HepG2 (cell line): ENCODE results near the gene FKBP14. TPM values are rescaled to one million over a fixed set of nuclear protein-coding genes. Genes with fewer than 3 reads are reported as not detected.

Source experiments
- ATAC-seq: fragments of 200-7000 bp; cut with Tn5 transposase; 3 replicates; pipeline ENCODE4 v1.9.1; 2020; ENCODE audit warnings: mild to moderate bottlenecking, moderate library complexity
- BruUV-seq: library from RNA; stranded (reverse); fragments of 400-500 nt; replicated peaks from 2 replicates; lab custom pipeline; 2021; lab: Mats Ljungman, UMichigan
- CTCF ChIA-PET: fragments of 300-600 bp; formaldehyde crosslinking; extraction: SDS; loops from one replicate; lab custom pipeline; 2021; ENCODE audit warnings: low total read pairs, inconsistent platforms, low intra/inter-chr PET ratio; lab: Yijun Ruan, JAX
- POLR2A ChIA-PET: fragments of 350-600 bp; sonication (Branson Sonifier 250); formaldehyde crosslinking; loops from one replicate; lab custom pipeline; 2020; ENCODE audit warnings: antibody characterized with exemption, inconsistent platforms; lab: Yijun Ruan, JAX
- DNase-seq: peaks from one replicate; pipeline ENCODE4 v3.0.0-alpha.2; 2015; ENCODE audit warnings: low spot score
- FAIRE-seq: peaks from 3 replicates; lab custom pipeline; 2011; peaks lifted over from hg19 to GRCh38; lab: Jason Lieb, UNC
- H2AFZ ChIP-seq: one replicate; pipeline ENCODE4 v1.6.1; 2011; ENCODE audit warnings: low read length, inconsistent platforms
- H3K27ac ChIP-seq: fragments of 300-600 bp; 3 replicates; pipeline ENCODE4 v1.8.0; 2011; ENCODE audit warnings: mixed run types, mild to moderate bottlenecking, mixed read lengths, low read length, inconsistent platforms; ENCODE audit not compliant: insufficient read depth; ENCODE audit errors: extremely low read length
- H3K27me3 ChIP-seq, 2 experiments: fragments of 200-600 bp in 1 of 2; 2 replicates in 1 of 2; 3 replicates in 1 of 2; pipeline versions ENCODE4 v1.6.0 to v1.8.0; 2011; ENCODE audit warnings: low read length in 2 of 2, mild to moderate bottlenecking in 2 of 2, moderate library complexity in 2 of 2, inconsistent platforms in 1 of 2; ENCODE audit not compliant: insufficient read depth in 2 of 2, control insufficient read depth in 1 of 2
- H3K36me3 ChIP-seq, 2 experiments: fragments of 200-600 bp in 1 of 2; replicated peaks in 1 of 2; 2 replicates in 1 of 2; 3 replicates in 1 of 2; pipeline versions ENCODE4 v1.5.1 to v1.8.0; 2011; ENCODE audit warnings: low read length in 2 of 2, inconsistent platforms in 1 of 2; ENCODE audit not compliant: insufficient read depth in 2 of 2, control insufficient read depth in 1 of 2
- H3K4me1 ChIP-seq: 2 replicates; pipeline ENCODE4 v1.5.1; 2012; ENCODE audit warnings: low read length, inconsistent platforms; ENCODE audit not compliant: insufficient read depth
- H3K4me2 ChIP-seq: 2 replicates; pipeline ENCODE4 v1.6.0; 2011; ENCODE audit warnings: low read depth, low read length, inconsistent platforms
- H3K4me3 ChIP-seq, 3 experiments: fragments of 200-600 bp in 1 of 3; sonication (generic), shearing (Covaris generic) in 1 of 3; replicated peaks in 1 of 3; 2 replicates each; pipeline ENCODE4 v1.5.1; 2011 to 2016; ENCODE audit warnings: low read length in 3 of 3, inconsistent platforms in 2 of 3, low read depth in 2 of 3, mild to moderate bottlenecking in 2 of 3, control low read depth in 1 of 3, mixed read lengths in 1 of 3; ENCODE audit not compliant: insufficient read depth in 1 of 3
- H3K79me2 ChIP-seq: one replicate; pipeline ENCODE4 v1.6.1; 2011; ENCODE audit warnings: low read length, inconsistent platforms; ENCODE audit not compliant: insufficient read depth
- H3K9ac ChIP-seq: 2 replicates; pipeline ENCODE4 v1.6.0; 2011; ENCODE audit warnings: mild to moderate bottlenecking, low read depth, low read length, inconsistent platforms; ENCODE audit not compliant: insufficient read depth
- H3K9me3 ChIP-seq: 2 replicates; pipeline ENCODE4 v1.5.1; 2012; ENCODE audit warnings: mild to moderate bottlenecking, low read length
- H4K20me1 ChIP-seq: 2 replicates; pipeline ENCODE4 v1.6.0; 2011; ENCODE audit warnings: inconsistent platforms, mild to moderate bottlenecking, low read length, moderate library complexity; ENCODE audit not compliant: insufficient read depth
- ARID4A ChIP-seq: sonication (generic); formaldehyde crosslinking; IDR thresholded peaks from 2 replicates; pipeline ENCODE4 v1.5.0; 2020; ENCODE audit warnings: mild to moderate bottlenecking, missing genetic modification reagents, borderline replicate concordance
- HNRNPK ChIP-seq: fragments of 200-400 bp; formaldehyde crosslinking; IDR thresholded peaks from 2 replicates; pipeline ENCODE4 v1.6.1; 2018; ENCODE audit warnings: low read length, low read depth, moderate library complexity, mild to moderate bottlenecking; ENCODE audit not compliant: poor library complexity, severe bottlenecking
- JDP2 ChIP-seq: sonication (generic); formaldehyde crosslinking; IDR thresholded peaks from 2 replicates; pipeline ENCODE4 v1.8.1; 2022; ENCODE audit warnings: missing genetic modification reagents, borderline replicate concordance
- KDM4B ChIP-seq: sonication (generic); formaldehyde crosslinking; IDR thresholded peaks from 2 replicates; pipeline ENCODE4 v1.4.0; 2020; ENCODE audit warnings: missing genetic modification reagents
- KMT2A ChIP-seq: sonication (generic); formaldehyde crosslinking; IDR thresholded peaks from 2 replicates; pipeline ENCODE4 v1.4.0; 2020; ENCODE audit warnings: missing genetic modification reagents
- PBX3 ChIP-seq: sonication (generic); formaldehyde crosslinking; IDR thresholded peaks from 2 replicates; pipeline ENCODE4 v1.8.1; 2023; ENCODE audit warnings: missing genetic modification reagents, inconsistent platforms, borderline replicate concordance
- SNAPC4 ChIP-seq: sonication (generic); formaldehyde crosslinking; IDR thresholded peaks from 2 replicates; pipeline ENCODE4 v1.4.0; 2020; ENCODE audit warnings: mild to moderate bottlenecking, missing genetic modification reagents
- TEF ChIP-seq: sonication (generic); formaldehyde crosslinking; IDR thresholded peaks from 2 replicates; pipeline ENCODE4 v1.5.0; 2020; ENCODE audit warnings: missing genetic modification reagents
- ZNF101 ChIP-seq: sonication (generic); formaldehyde crosslinking; IDR thresholded peaks from 2 replicates; pipeline ENCODE4 v1.4.0; 2020; ENCODE audit warnings: mild to moderate bottlenecking, low read depth, missing genetic modification reagents, borderline replicate concordance
- ZNF333 ChIP-seq: sonication (generic); formaldehyde crosslinking; IDR thresholded peaks from 2 replicates; pipeline ENCODE4 v1.4.0; 2020; ENCODE audit warnings: mild to moderate bottlenecking, missing genetic modification reagents, borderline replicate concordance
- ZNF343 ChIP-seq: sonication (generic); formaldehyde crosslinking; IDR thresholded peaks from 2 replicates; pipeline ENCODE4 v1.4.0; 2020; ENCODE audit warnings: mild to moderate bottlenecking, missing genetic modification reagents
- ZNF430 ChIP-seq: sonication (generic); formaldehyde crosslinking; IDR thresholded peaks from 2 replicates; pipeline ENCODE4 v1.9.0; 2021; ENCODE audit warnings: mild to moderate bottlenecking, missing genetic modification reagents
- WGBS: methylation state at CpG from one replicate; pipeline ENCODE4 v1.1.6; 2017; ENCODE audit warnings: low lambda C conversion rate; 5-methylcytosine and 5-hydroxymethylcytosine counted together
- in situ Hi-C: cut with HindIII; loops from 2 replicates; pipeline ENCODE4 v1.10.0; 2017; ENCODE audit warnings: low pct_unique_long_range_greater_than_20kb; ENCODE audit not compliant: extremely low pct_ligation_motif_present
- intact Hi-C: fragments of 100-400 bp; cut with micrococcal nuclease; formaldehyde crosslinking; loops from one replicate; pipeline ENCODE4 v1.10.0; 2022; ENCODE audit not compliant: unreplicated experiment
- polyA plus RNA-seq, 8 experiments: library from polyadenylated mRNA; depleted of rRNA in 3 of 8; stranded (reverse) in 7 of 8; unstranded in 1 of 8; fragments of >200 nt; fragmentation: Illumina TruSeq in 4 of 8; extraction: Trizol in 4 of 8; gene quantifications; 2 replicates each; pipeline versions ENCODE4 v1.2.1 to v1.2.3, GENCODE V29; 2011 to 2016; ENCODE audit warnings: low read depth in 4 of 8, missing spikeins in 1 of 8, mixed read lengths in 1 of 8; ENCODE audit not compliant: insufficient read depth in 1 of 8
- total RNA-seq, 5 experiments: library from RNA; depleted of rRNA; stranded (reverse); fragments of >200 nt; fragmentation: Illumina TruSeq; extraction: Trizol; gene quantifications; 2 replicates each; pipeline ENCODE4 v1.2.3, GENCODE V29; 2016; ENCODE audit warnings: low read depth in 1 of 5

FKBP14 gene
- total and polyA plus RNA-seq, 2 of the 13 experiments (the other 11 are each of a cell fraction or from before 2014, with no cell fraction given) = 20.0 to 32.3 TPM

GRCh38 chr7:29995652-29996051, 30.9 kb downstream of the FKBP14 start (continued):
- TF ChIP-seq ZNF343 (CRISPR knock-in tag) = no peak
- TF ChIP-seq TEF (CRISPR knock-in tag) = no peak
- no peak for TF ChIP-seq ZNF333 (CRISPR knock-in tag)
- no peak for TF ChIP-seq KDM4B (CRISPR knock-in tag)
- no peak for TF ChIP-seq ZNF101 (CRISPR knock-in tag)

- CTCF ChIA-PET = no interaction called here
- DNase-seq (no peak), FAIRE-seq (no peak), ATAC-seq (no peak)
- Histone ChIP-seq H2AFZ (no peak overlapping the region), H3K9ac (no peak overlapping the region), H4K20me1 (no peaks in the 10 kb centered on the region), H3K9me3 (peaks cover 7% of the 10 kb centered on the region), H3K79me2 (peaks cover 14% of the 10 kb centered on the region), H3K4me3 (no peak overlapping the region), H3K36me3 (no peaks in the 10 kb centered on the region), H3K27ac (no peak overlapping the region), H3K27me3 (no peaks in the 10 kb centered on the region), H3K4me1 (peaks cover 17% of the 10 kb centered on the region), H3K4me2 (no peak overlapping the region)
- in situ Hi-C loops (no loop called here), intact Hi-C loops (no loop called here)
- POLR2A ChIA-PET = no interaction called here
- 57% methylated on average over 4 of the region's 4 CpGs for WGBS
- no TSS peak for BruUV-seq
- no peak for TF ChIP-seq ZNF430 (CRISPR knock-in tag)
- TF ChIP-seq ARID4A (CRISPR knock-in tag) = no peak
- TF ChIP-seq JDP2 (CRISPR knock-in tag) = no peak
- no peak for TF ChIP-seq PBX3 (CRISPR knock-in tag)
- TF ChIP-seq SNAPC4 (CRISPR knock-in tag) = no peak
- no peak for TF ChIP-seq HNRNPK
- TF ChIP-seq KMT2A (CRISPR knock-in tag) = no peak
Measured at GRCh38 chr7:29993140-29993539, 33.4 kb downstream of the FKBP14 start.
